GM12874 (cell line): ENCODE results near the gene ETV1.

Experiments used
- CTCF ChIP-seq: IDR thresholded peaks from 2 replicates; pipeline ENCODE4 v1.5.1; 2011; ENCODE audit warnings: low read depth, mild to moderate bottlenecking, control low read depth, low read length, moderate library complexity; ENCODE audit not compliant: insufficient read depth

ETV1 gene

GRCh38 chr7:13986208-13986607 is 3.3 kb downstream of the ETV1 start:
- TF ChIP-seq CTCF = no peak

DNA sequence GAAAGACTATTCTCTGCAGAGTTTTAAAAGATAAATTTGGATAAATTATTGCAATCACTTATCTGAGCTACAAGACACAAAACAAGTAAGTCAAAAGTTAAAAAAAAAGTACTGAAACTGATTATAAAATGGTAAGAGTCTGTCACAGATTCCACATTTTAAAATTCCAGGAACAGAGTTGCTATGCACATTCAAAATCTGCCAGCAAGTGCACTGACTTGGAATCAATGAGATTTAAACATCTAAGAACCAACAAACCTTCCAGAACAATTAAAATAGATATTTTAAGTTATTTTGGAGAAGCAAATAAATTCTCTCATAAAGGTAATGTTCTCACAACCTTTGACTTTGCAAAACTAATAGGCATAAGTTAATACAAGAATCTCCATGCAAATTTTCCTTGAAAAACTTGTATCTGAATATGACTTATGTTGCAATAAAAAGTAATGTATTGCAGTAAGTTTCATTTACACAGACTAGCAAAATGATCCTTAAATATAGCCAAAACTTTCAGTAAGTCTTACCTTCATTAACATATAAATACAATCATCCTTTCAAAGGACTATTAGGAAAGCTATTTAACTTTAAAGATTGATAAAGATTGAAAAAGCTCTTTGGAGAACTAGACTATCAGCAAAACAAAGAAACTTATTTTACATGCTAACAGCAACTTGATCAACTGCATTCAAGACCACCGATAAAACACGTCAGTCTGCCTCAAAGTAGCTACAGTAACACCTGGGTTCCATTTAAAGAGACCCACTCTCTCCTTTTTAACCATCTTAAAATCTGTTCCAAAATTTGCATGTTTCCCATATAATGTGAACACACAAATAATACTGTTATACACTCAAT is 4.4 kb downstream of the ETV1 start:
- TF ChIP-seq CTCF = no peak

- TF ChIP-seq CTCF = no peak
Observed at GRCh38 chr7:13984061-13984460, 5.4 kb downstream of the ETV1 start.

DNA sequence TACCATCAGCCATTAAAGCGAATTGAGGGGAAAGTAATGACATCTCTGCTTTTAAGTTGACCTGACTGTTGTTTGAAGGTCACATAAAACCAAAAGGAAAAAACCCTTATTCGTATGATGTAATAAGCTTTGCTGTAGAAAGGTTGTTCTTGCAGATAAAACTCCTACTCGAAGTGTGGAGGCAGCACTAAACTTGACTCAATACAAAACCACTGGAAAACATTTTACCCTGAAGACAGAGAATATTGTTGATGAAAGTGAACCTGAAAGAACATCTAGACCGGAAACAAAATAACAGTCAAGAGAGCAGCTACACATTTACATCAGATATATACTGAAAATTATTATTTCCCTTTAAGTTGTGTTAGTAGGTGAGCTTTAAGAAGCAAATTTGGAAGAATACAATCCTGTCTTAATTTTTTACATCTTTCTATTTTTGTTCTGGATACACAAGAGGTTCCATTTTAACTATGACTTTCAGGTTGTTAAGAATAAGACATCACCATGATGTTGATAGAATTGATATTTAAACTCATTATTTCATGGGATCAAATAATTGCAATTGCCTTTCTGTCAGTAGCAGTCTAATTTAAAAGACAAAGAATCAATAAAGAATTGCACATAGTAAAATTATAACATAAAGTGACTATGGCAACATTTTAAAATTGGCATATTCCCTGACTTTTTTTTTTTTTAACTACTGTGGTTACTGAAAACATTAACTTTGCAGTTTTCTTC is 6.4 kb downstream of the ETV1 start:
- TF ChIP-seq CTCF = no peak

DNA sequence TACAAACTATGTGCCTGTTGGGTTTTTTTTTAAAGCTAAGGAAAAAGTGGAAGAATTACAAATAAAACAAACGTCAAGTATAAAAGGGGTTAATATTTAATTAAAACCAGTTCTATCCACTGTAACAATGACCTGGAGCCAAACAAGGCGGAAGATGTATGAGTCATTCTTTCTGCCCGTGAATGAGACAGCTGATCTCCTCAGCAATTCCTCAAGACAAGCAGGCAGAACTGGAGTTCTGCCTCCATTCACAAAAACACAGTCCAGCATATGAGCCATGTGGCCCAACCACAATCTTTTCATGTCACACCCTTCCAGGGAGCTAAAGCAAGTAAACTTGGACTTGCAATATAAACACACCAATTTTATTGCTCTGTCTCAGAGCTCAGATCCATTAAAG is 8.4 kb downstream of the ETV1 start:
- TF ChIP-seq CTCF = no peak

- no peak for TF ChIP-seq CTCF
Observed at GRCh38 chr7:13980474-13980873, 9.0 kb downstream of the ETV1 start.

DNA sequence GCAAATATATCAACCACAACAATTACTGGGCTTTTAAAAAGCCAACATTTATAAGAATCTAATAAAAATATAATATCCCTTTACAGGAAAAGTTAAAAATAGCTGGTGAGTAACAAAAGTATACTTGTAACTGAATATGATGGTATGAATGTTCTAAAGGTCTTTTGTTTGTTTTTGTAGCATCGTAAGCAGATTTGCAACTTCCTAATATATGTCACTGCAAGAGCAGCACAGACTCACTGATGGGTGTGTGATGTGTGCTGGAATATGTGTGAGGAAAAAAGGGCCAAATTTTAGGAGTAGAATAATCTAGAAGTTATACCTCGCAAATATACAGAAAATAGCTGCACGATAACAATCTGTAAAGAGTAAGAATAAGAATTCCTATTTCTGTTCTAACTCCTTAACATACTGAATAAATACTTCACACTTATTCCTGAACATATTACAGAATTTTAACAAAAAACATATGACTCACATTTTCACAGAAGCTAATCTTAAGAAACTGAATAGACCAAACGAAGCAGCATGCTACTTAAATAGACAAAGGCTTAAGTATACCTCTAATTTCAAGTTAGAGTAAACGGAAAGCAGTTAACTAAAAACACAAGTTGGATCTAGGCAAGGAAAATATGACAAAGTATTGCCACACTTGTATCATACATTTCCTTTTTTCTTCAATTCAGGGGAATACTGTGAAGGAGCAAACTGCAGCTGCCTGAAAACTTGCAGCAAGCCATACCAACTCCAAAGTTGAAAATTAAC is 9.6 kb downstream of the ETV1 start:
- no peak for TF ChIP-seq CTCF
